ENCODE measurements around the gene STIM2. TPM values are rescaled to one million over a fixed set of nuclear protein-coding genes. Genes with fewer than 3 reads are reported as not detected.

STIM2 gene
- total and polyA plus RNA-seq, 9 of the 15 experiments (the other 6 are each of a cell fraction or from before 2014, with no cell fraction given): 7.2 to 26.8 (median 15.4) TPM

DNA sequence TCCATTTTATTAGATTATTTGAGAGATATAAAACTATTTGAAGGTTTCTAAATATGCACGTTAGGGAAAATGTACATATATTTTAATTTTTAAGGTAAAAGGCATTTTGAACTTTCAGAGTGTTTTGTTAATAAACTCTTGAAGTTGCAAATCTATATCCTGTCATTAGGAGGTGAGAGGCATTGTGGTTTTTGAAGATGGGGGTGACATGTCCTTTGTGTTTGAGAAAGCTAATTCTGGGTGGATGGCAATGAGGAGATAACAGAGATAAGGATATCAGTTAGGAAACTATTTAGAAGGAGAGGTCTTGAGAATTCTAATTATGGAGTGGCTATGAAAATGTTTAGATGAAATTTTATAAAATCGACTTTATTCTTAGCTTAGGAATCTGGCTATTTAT lies 6.1 kb downstream of the STIM2 start (continued):
- TF ChIP-seq HEY1 (CRISPR knock-in tag; IDR thresholded peaks at IDR 0.05; ENCODE audit: borderline replicate concordance) (no peak), CCNT2 (IDR thresholded peaks at IDR 0.05; ENCODE audit: borderline replicate concordance, extremely low read depth, insufficient read length, low read depth, low read length) (no peak), SMARCA4 (IDR thresholded peaks at IDR 0.05) (0 out of 2 replicates have a peak, but pooled peaks have one; percentile 34), RAD21 (CRISPR knock-in tag; conservative IDR thresholded peaks at IDR 0.05 in 1 of 2, IDR thresholded peaks at IDR 0.05 in 1 of 2) (0 out of 4 replicates have a peak, but pooled peaks of 1 of the 2 experiments have one; percentile 9), TAL1 (IDR thresholded peaks at IDR 0.05) (peak; percentile 15; the same call in 1 of the 2 replicates), DPF2 (IDR thresholded peaks at IDR 0.05) (peak; percentile 29; the same call in 1 of the 2 replicates), ZNF3 (CRISPR knock-in tag; IDR thresholded peaks at IDR 0.05) (no peak), RBM14 (IDR thresholded peaks at IDR 0.05; ENCODE audit: borderline replicate concordance, insufficient read depth, low read depth, low read length) (no peak), SOX6 (IDR thresholded peaks at IDR 0.05) (peak; percentile 32; the same call in 1 of the 2 replicates), CBFA2T3 (IDR thresholded peaks at IDR 0.05) (peak; percentile 50; the same call in 1 of the 2 replicates), SMC3 (conservative IDR thresholded peaks at IDR 0.05; ENCODE audit: insufficient read depth, low read depth, low read length) (no peak), BDP1 (IDR thresholded peaks at IDR 0.05; ENCODE audit: insufficient read depth, insufficient read length) (no peak), DACH1 (IDR thresholded peaks at IDR 0.05; ENCODE audit: partially characterized antibody) (peak; percentile 56), SMARCA5 (IDR thresholded peaks at IDR 0.05) (no peak), FOXA1 (IDR thresholded peaks at IDR 0.05; ENCODE audit: borderline replicate concordance) (no peak), ARID1B (IDR thresholded peaks at IDR 0.05) (peak; percentile 65), HSF4 (CRISPR knock-in tag; IDR thresholded peaks at IDR 0.05; ENCODE audit: borderline replicate concordance) (no peak)
- TF ChIP-seq, protein P1, sequence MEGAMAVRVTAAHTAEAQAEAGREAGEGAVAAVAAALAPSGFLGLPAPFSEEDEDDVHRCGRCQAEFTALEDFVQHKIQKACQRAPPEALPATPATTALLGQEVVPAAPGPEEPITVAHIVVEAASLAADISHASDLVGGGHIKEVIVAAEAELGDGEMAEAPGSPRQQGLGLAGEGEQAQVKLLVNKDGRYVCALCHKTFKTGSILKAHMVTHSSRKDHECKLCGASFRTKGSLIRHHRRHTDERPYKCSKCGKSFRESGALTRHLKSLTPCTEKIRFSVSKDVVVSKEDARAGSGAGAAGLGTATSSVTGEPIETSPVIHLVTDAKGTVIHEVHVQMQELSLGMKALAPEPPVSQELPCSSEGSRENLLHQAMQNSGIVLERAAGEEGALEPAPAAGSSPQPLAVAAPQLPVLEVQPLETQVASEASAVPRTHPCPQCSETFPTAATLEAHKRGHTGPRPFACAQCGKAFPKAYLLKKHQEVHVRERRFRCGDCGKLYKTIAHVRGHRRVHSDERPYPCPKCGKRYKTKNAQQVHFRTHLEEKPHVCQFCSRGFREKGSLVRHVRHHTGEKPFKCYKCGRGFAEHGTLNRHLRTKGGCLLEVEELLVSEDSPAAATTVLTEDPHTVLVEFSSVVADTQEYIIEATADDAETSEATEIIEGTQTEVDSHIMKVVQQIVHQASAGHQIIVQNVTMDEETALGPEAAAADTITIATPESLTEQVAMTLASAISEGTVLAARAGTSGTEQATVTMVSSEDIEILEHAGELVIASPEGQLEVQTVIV (CRISPR knock-in tag; IDR thresholded peaks at IDR 0.05; ENCODE audit: borderline replicate concordance): no peak

Data from K562 (cell line).